ENCODE results near the gene MTNR1B. TPM values are rescaled to one million over a fixed set of nuclear protein-coding genes. Genes with fewer than 3 reads are reported as not detected.

MTNR1B gene
- total and polyA plus RNA-seq, 2 of the 13 experiments (the other 11 are each of a cell fraction or from before 2014, with no cell fraction given): not detected

DNA sequence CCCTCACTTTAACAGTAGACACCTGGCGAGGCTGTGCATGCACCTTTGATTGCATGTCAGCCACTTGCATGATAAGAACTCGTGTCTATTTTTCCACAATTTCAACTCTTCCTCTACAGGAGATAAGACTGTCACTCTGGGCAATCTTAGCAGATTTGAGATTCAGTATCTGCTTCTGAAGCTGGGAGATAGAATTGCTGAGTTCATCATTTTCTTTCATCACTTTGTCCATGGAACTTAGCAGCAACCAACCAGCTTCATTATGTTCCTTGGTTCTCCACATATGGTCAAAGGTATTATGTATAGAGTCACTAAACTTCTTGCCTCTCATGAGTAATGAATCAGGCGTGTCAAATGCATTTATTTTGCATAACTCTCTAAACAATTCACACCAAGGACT, 17.1 kb downstream of the MTNR1B start:
- TF ChIP-seq MAFK (conservative IDR thresholded peaks at IDR 0.05 in 1 of 2, IDR thresholded peaks at IDR 0.05 in 1 of 2; ENCODE audit: low read length in 2 of 2) (peak; percentile 74 to 91), CHD2 (IDR thresholded peaks at IDR 0.05; ENCODE audit: low read depth, low read length) (no peak), ZNF468 (CRISPR knock-in tag; IDR thresholded peaks at IDR 0.05) (no peak), PPARG (CRISPR knock-in tag; conservative IDR thresholded peaks at IDR 0.05) (no peak), MAFF (IDR thresholded peaks at IDR 0.05; ENCODE audit: low read depth, low read length) (peak; percentile 83)
- TF ChIP-seq, protein P1, sequence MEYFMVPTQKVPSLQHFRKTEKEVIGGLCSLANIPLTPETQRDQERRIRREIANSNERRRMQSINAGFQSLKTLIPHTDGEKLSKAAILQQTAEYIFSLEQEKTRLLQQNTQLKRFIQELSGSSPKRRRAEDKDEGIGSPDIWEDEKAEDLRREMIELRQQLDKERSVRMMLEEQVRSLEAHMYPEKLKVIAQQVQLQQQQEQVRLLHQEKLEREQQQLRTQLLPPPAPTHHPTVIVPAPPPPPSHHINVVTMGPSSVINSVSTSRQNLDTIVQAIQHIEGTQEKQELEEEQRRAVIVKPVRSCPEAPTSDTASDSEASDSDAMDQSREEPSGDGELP (IDR thresholded peaks at IDR 0.05; ENCODE audit: borderline replicate concordance, low read depth): no peak
- no peak for ATAC-seq

DNA sequence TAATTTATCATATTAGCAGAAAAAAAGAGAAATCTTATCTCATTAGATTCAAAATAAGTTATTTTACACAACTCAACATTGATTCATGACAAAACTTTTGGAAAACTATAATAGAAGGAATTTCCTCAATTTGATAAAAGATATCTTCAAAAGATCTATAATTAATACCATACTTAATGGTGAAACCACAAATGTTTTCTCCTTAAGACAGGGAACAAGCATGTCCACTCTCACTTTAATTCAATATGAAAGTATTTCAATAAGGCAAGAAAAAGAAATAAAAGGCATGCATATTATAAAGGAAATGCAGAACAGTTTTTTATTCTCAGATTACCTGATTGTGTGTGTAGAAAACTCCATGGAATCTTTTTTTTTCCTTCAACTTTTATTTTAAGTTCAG, 23.6 kb downstream of the MTNR1B start:
- Histone ChIP-seq H3K36me3 (replicated peaks in 1 of 2; ENCODE audit: control insufficient read depth in 1 of 2, insufficient read depth in 2 of 2, low read length in 2 of 2) (no peaks in the 10 kb centered on the region), H3K27me3 (ENCODE audit: control insufficient read depth in 1 of 2, insufficient read depth in 2 of 2, low read length in 2 of 2) (no peaks in the 10 kb centered on the region), H3K4me2 (ENCODE audit: low read depth, low read length) (no peak overlapping the region), H2AFZ (ENCODE audit: low read length) (no peak overlapping the region), H3K9me3 (ENCODE audit: low read length) (peaks cover 5% of the 10 kb centered on the region; the same call in 1 of the 2 replicates), H3K27ac (ENCODE audit: extremely low read length, insufficient read depth, low read length) (no peak overlapping the region), H3K4me1 (ENCODE audit: insufficient read depth, low read length) (no peaks in the 10 kb centered on the region), H4K20me1 (ENCODE audit: insufficient read depth, low read length) (no peaks in the 10 kb centered on the region), H3K79me2 (ENCODE audit: insufficient read depth, low read length) (no peaks in the 10 kb centered on the region), H3K4me3 (replicated peaks in 1 of 3; ENCODE audit: insufficient read depth in 1 of 3, low read depth in 2 of 3, low read length in 3 of 3) (no peak overlapping the region), H3K9ac (ENCODE audit: insufficient read depth, low read depth, low read length) (no peak overlapping the region)
- intact Hi-C loops (cut with micrococcal nuclease; ENCODE audit: unreplicated experiment) (no loop called here), in situ Hi-C loops (cut with HindIII; ENCODE audit: extremely low pct_ligation_motif_present, low pct_unique_long_range_greater_than_20kb) (no loop called here)
- FAIRE-seq (no peak), ATAC-seq (no peak), DNase-seq (ENCODE audit: low spot score) (no peak)
- POLR2A ChIA-PET: no interaction called here
- BruUV-seq (replicated peaks): no TSS peak
- TF ChIP-seq SOX5 (CRISPR knock-in tag; IDR thresholded peaks at IDR 0.05; ENCODE audit: borderline replicate concordance) (no peak), ZNF670 (CRISPR knock-in tag; IDR thresholded peaks at IDR 0.05; ENCODE audit: borderline replicate concordance) (no peak)
- TF ChIP-seq, protein P2, sequence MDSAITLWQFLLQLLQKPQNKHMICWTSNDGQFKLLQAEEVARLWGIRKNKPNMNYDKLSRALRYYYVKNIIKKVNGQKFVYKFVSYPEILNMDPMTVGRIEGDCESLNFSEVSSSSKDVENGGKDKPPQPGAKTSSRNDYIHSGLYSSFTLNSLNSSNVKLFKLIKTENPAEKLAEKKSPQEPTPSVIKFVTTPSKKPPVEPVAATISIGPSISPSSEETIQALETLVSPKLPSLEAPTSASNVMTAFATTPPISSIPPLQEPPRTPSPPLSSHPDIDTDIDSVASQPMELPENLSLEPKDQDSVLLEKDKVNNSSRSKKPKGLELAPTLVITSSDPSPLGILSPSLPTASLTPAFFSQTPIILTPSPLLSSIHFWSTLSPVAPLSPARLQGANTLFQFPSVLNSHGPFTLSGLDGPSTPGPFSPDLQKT (CRISPR knock-in tag; IDR thresholded peaks at IDR 0.05; ENCODE audit: borderline replicate concordance): no peak
- CTCF ChIA-PET (ENCODE audit: low intra/inter-chr PET ratio, low total read pairs): no interaction called here

More for the DNA sequence above, 17.1 kb downstream of the MTNR1B start:
- Histone ChIP-seq H3K27me3 (ENCODE audit: control insufficient read depth in 1 of 2, insufficient read depth in 2 of 2, low read length in 2 of 2) (no peaks in the 10 kb centered on the region), H3K36me3 (replicated peaks in 1 of 2; ENCODE audit: control insufficient read depth in 1 of 2, insufficient read depth in 2 of 2, low read length in 2 of 2) (no peaks in the 10 kb centered on the region), H4K20me1 (ENCODE audit: insufficient read depth, low read length) (no peaks in the 10 kb centered on the region), H3K27ac (ENCODE audit: extremely low read length, insufficient read depth, low read length) (no peak overlapping the region), H3K4me2 (ENCODE audit: low read depth, low read length) (no peak overlapping the region), H3K4me3 (replicated peaks in 1 of 3; ENCODE audit: insufficient read depth in 1 of 3, low read depth in 2 of 3, low read length in 3 of 3) (no peak overlapping the region), H3K79me2 (ENCODE audit: insufficient read depth, low read length) (no peaks in the 10 kb centered on the region), H3K9ac (ENCODE audit: insufficient read depth, low read depth, low read length) (no peak overlapping the region), H2AFZ (ENCODE audit: low read length) (no peak overlapping the region), H3K4me1 (ENCODE audit: insufficient read depth, low read length) (no peaks in the 10 kb centered on the region), H3K9me3 (ENCODE audit: low read length) (peaks cover 5% of the 10 kb centered on the region; the same call in 1 of the 2 replicates)
- POLR2A ChIA-PET: no interaction called here
- WGBS (ENCODE audit: low lambda C conversion rate): 0% methylated on average over 3 of the region's 3 CpGs
- CTCF ChIA-PET (ENCODE audit: low intra/inter-chr PET ratio, low total read pairs): no interaction called here
- in situ Hi-C loops (cut with HindIII; ENCODE audit: extremely low pct_ligation_motif_present, low pct_unique_long_range_greater_than_20kb): no loop called here
- FAIRE-seq: no peak
- intact Hi-C loops (cut with micrococcal nuclease; ENCODE audit: unreplicated experiment): no loop called here
- DNase-seq (ENCODE audit: low spot score): no peak
- no TSS peak for BruUV-seq (replicated peaks)
